IMR-90 (cell line): ENCODE measurements around the gene H2BK1. TPM values are rescaled to one million over a fixed set of nuclear protein-coding genes. Genes with fewer than 3 reads are reported as not detected.

Source experiments
- ATAC-seq: fragments of 200-7000 bp; cut with Tn5 transposase; 2 replicates; pipeline ENCODE4 v1.9.1; 2020; ENCODE audit warnings: low read depth, mild to moderate bottlenecking, moderate library complexity
- BruUV-seq: library from RNA; stranded (reverse); fragments of 400-500 nt; replicated peaks from 2 replicates; lab custom pipeline; 2021; lab: Mats Ljungman, UMichigan
- CTCF ChIA-PET: fragments of 300-600 bp; formaldehyde crosslinking; extraction: SDS; loops from one replicate; lab custom pipeline; 2021; ENCODE audit warnings: antibody characterized with exemption; lab: Yijun Ruan, JAX
- POLR2A ChIA-PET: fragments of 300-600 bp; sonication (Branson Sonifier 250); formaldehyde crosslinking; loops from one replicate; lab custom pipeline; 2022; ENCODE audit warnings: antibody characterized with exemption; ENCODE audit not compliant: unreplicated experiment; lab: Charles Lee
- DNase-seq: peaks from one replicate; pipeline ENCODE4 v3.0.0; 2013
- H2AFZ ChIP-seq: replicated peaks from 2 replicates; pipeline ENCODE3; 2013; ENCODE audit warnings: low read length, mild to moderate bottlenecking; ENCODE audit not compliant: poor library complexity
- H2AK5ac ChIP-seq: 2 replicates; pipeline ENCODE4 v1.6.1; 2013; ENCODE audit warnings: low read depth, low read length, inconsistent platforms
- H2AK9ac ChIP-seq: replicated peaks from 2 replicates; pipeline ENCODE3; 2013; ENCODE audit warnings: mild to moderate bottlenecking, low read depth, low read length, moderate library complexity; ENCODE audit not compliant: poor library complexity
- H2BK120ac ChIP-seq: 2 replicates; pipeline ENCODE4 v1.6.1; 2013; ENCODE audit warnings: low read depth, low read length, inconsistent platforms
- H2BK15ac ChIP-seq: 3 replicates; pipeline ENCODE4 v1.6.1; 2013; ENCODE audit warnings: low read depth, low read length, inconsistent platforms
- H2BK20ac ChIP-seq: 2 replicates; pipeline ENCODE4 v1.6.1; 2013; ENCODE audit warnings: low read depth, mild to moderate bottlenecking, inconsistent platforms, low read length, moderate library complexity
- H2BK5ac ChIP-seq: 2 replicates; pipeline ENCODE4 v1.6.1; 2013; ENCODE audit warnings: mild to moderate bottlenecking, low read depth, low read length, inconsistent platforms; ENCODE audit not compliant: poor library complexity, severe bottlenecking
- H3K14ac ChIP-seq: replicated peaks from 2 replicates; pipeline ENCODE4 v1.6.1; 2013; ENCODE audit warnings: low read depth, low read length, inconsistent platforms
- H3K18ac ChIP-seq: 2 replicates; pipeline ENCODE4 v1.6.1; 2013; ENCODE audit warnings: low read depth, low read length, control low read depth
- H3K23ac ChIP-seq: 2 replicates; pipeline ENCODE4 v1.6.1; 2013; ENCODE audit warnings: low read depth, low read length, inconsistent platforms
- H3K27ac ChIP-seq: 2 replicates; pipeline ENCODE4 v1.5.1; 2013; ENCODE audit warnings: mild to moderate bottlenecking, control low read depth, low read length; ENCODE audit not compliant: insufficient read depth
- H3K27me3 ChIP-seq: 2 replicates; pipeline ENCODE4 v1.6.1; 2013; ENCODE audit warnings: low read length; ENCODE audit not compliant: control insufficient read depth, insufficient read depth
- H3K36me3 ChIP-seq: 2 replicates; pipeline ENCODE4 v1.6.1; 2013; ENCODE audit warnings: low read length, mixed read lengths; ENCODE audit not compliant: control insufficient read depth, insufficient read depth
- H3K4ac ChIP-seq: 2 replicates; pipeline ENCODE4 v1.6.1; 2013; ENCODE audit warnings: low read depth, low read length, inconsistent platforms
- H3K4me1 ChIP-seq: 2 replicates; pipeline ENCODE4 v1.6.1; 2013; ENCODE audit warnings: low read length, mixed read lengths; ENCODE audit not compliant: control insufficient read depth, insufficient read depth
- H3K4me2 ChIP-seq: 2 replicates; pipeline ENCODE4 v1.6.1; 2013; ENCODE audit warnings: low read depth, mild to moderate bottlenecking, control low read depth, low read length, moderate library complexity
- H3K4me3 ChIP-seq: 2 replicates; pipeline ENCODE4 v1.5.1; 2013; ENCODE audit warnings: low read depth, mild to moderate bottlenecking, control low read depth, low read length, moderate library complexity; ENCODE audit not compliant: insufficient read depth
- H3K56ac ChIP-seq: 2 replicates; pipeline ENCODE4 v1.6.1; 2013; ENCODE audit warnings: low read length, inconsistent platforms; ENCODE audit not compliant: insufficient read depth; ENCODE audit errors: extremely low read depth
- H3K79me1 ChIP-seq, 2 experiments: 2 replicates each; pipeline ENCODE4 v1.6.1; 2013; ENCODE audit warnings: low read length in 2 of 2, inconsistent platforms in 1 of 2, low read depth in 1 of 2
- H3K9ac ChIP-seq: 2 replicates; pipeline ENCODE4 v1.6.1; 2013; ENCODE audit warnings: low read depth, low read length, control low read depth
- H3K9me1 ChIP-seq: 2 replicates; pipeline ENCODE4 v1.6.1; 2013; ENCODE audit warnings: low read length, inconsistent platforms; ENCODE audit not compliant: insufficient read depth
- H3K9me3 ChIP-seq: 2 replicates; pipeline ENCODE4 v1.6.1; 2013; ENCODE audit warnings: low read length; ENCODE audit not compliant: control insufficient read depth, insufficient read depth
- H4K20me1 ChIP-seq: 2 replicates; pipeline ENCODE4 v1.6.1; 2013; ENCODE audit warnings: low read length, inconsistent platforms; ENCODE audit not compliant: insufficient read depth
- H4K5ac ChIP-seq: 2 replicates; pipeline ENCODE4 v1.6.1; 2013; ENCODE audit warnings: mild to moderate bottlenecking, low read depth, low read length, control low read depth
- H4K8ac ChIP-seq, 2 experiments: 2 replicates each; pipeline ENCODE4 v1.6.1; 2013; ENCODE audit warnings: low read depth in 2 of 2, low read length in 2 of 2, control low read depth in 1 of 2, inconsistent platforms in 1 of 2
- H4K91ac ChIP-seq: 2 replicates; pipeline ENCODE4 v1.6.1; 2013; ENCODE audit warnings: low read depth, low read length, inconsistent platforms; ENCODE audit not compliant: insufficient read depth
- MAZ ChIP-seq: IDR thresholded peaks from 2 replicates; pipeline ENCODE4 v1.6.1; 2012; ENCODE audit warnings: low read depth, mild to moderate bottlenecking, low read length, improper control_type of control experiment, moderate library complexity, borderline replicate concordance
- MXI1 ChIP-seq: IDR thresholded peaks from 2 replicates; pipeline ENCODE4 v1.6.1; 2012; ENCODE audit warnings: low read depth, mild to moderate bottlenecking, low read length, moderate library complexity, borderline replicate concordance
- NFE2L2 ChIP-seq: fragments of 150-350 bp; IDR thresholded peaks from 2 replicates; pipeline ENCODE4 v1.6.1; 2016; ENCODE audit warnings: low read depth, mild to moderate bottlenecking, low read length
- POLR2A ChIP-seq: IDR thresholded peaks from 2 replicates; pipeline ENCODE4 v1.6.1; 2012; ENCODE audit warnings: mild to moderate bottlenecking, low read depth, low read length
- RAD21 ChIP-seq: IDR thresholded peaks from 2 replicates; pipeline ENCODE4 v1.6.1; 2012; ENCODE audit warnings: low read length, improper control_type of control experiment
- RFX5 ChIP-seq: IDR thresholded peaks from 2 replicates; pipeline ENCODE4 v1.8.0; 2012; ENCODE audit warnings: low read depth, mild to moderate bottlenecking, low read length, moderate library complexity
- SMC3 ChIP-seq: fragments of 150-350 bp; IDR thresholded peaks from 2 replicates; pipeline ENCODE4 v1.6.1; 2016; ENCODE audit warnings: low read depth, mild to moderate bottlenecking, antibody characterized with exemption, low read length, moderate library complexity
- WGBS, 2 experiments: methylation state at CpG; one replicate each; pipeline versions ENCODE4 v1.1.5 to v1.1.7; 2013; ENCODE audit warnings: missing lambda C conversion rate in 2 of 2; ENCODE audit not compliant: insufficient read length in 1 of 2; ENCODE audit errors: extremely low coverage in 2 of 2; 5-methylcytosine and 5-hydroxymethylcytosine counted together
- dilution Hi-C: fragments of 300-500 bp; cut with HindIII; formaldehyde crosslinking; loops from one replicate; pipeline ENCODE4 v1.14.3; 2018; ENCODE audit warnings: low sequenced_read_pairs; ENCODE audit not compliant: unreplicated experiment
- in situ Hi-C: fragments of 300-500 bp; cut with MboI; formaldehyde crosslinking; loops from 3 replicates; pipeline ENCODE4 v1.14.3; 2019; ENCODE audit warnings: low sequenced_read_pairs, inconsistent platforms, mixed read lengths
- intact Hi-C: fragments of 100-400 bp; cut with micrococcal nuclease; formaldehyde crosslinking; loops from 2 replicates; pipeline ENCODE4 v1.10.0; 2022
- polyA plus RNA-seq, 3 experiments: library from polyadenylated mRNA; depleted of rRNA; stranded (reverse); fragments of >200 nt; gene quantifications; 2 replicates each; pipeline ENCODE4 v1.2.3, GENCODE V29; 2012; ENCODE audit warnings: low replicate concordance in 1 of 3
- total RNA-seq: library from RNA; depleted of rRNA; stranded (reverse); fragments of >200 nt; gene quantifications from 2 replicates; pipeline ENCODE4 v1.2.3, GENCODE V29; 2012

Gene H2BK1
- total and polyA plus RNA-seq, 2 of the 4 experiments (the other 2 are of a cell fraction): not detected

GRCh38 chr7:151231080-151231479 is 20.8 kb upstream of the H2BK1 start:
- Histone ChIP-seq H4K5ac (no peak overlapping the region), H2BK15ac (no peak overlapping the region), H2BK5ac (no peak overlapping the region), H3K27me3 (no peaks in the 10 kb centered on the region), H3K9ac (no peak overlapping the region), H2AFZ (no peak overlapping the region), H2AK5ac (no peak overlapping the region), H4K8ac (no peak overlapping the region), H3K4me3 (no peak overlapping the region), H2AK9ac (no peak overlapping the region), H3K18ac (no peak overlapping the region), H4K91ac (no peak overlapping the region), H3K27ac (no peak overlapping the region), H3K9me1 (peaks cover 5% of the 10 kb centered on the region), H2BK120ac (no peak overlapping the region), H3K23ac (no peak overlapping the region), H3K4me1 (peaks cover 16% of the 10 kb centered on the region), H2BK20ac (no peak overlapping the region), H3K4me2 (no peak overlapping the region), H3K36me3 (peaks cover 14% of the 10 kb centered on the region), H3K79me1 (peaks cover 3 to 45% of the 10 kb centered on the region in 2 experiments), H3K4ac (no peak overlapping the region), H4K20me1 (peaks cover 33% of the 10 kb centered on the region), H3K9me3 (no peaks in the 10 kb centered on the region), H3K56ac (no peak overlapping the region), H3K14ac (no peak overlapping the region)
- in situ Hi-C loops (no loop called here), intact Hi-C loops (no loop called here), dilution Hi-C loops (no loop called here)
- CTCF ChIA-PET: no interaction called here
- TF ChIP-seq POLR2A (no peak), MXI1 (no peak), RFX5 (no peak), RAD21 (no peak), SMC3 (no peak), NFE2L2 (no peak), MAZ (no peak)
- 60% methylated on average over 1 of the region's 1 CpG; no CpG with 5 or more reads in 1 of the 2 experiments for WGBS, 2 experiments
- DNase-seq (no peak), ATAC-seq (no peak)
- POLR2A ChIA-PET: no interaction called here
- no TSS peak for BruUV-seq
